Left renal pelvis (tissue), 4 donors: ENCODE data around the gene SRSF2. TPM values are rescaled to one million over a fixed set of nuclear protein-coding genes. Genes with fewer than 3 reads are reported as not detected.
"Not testable (repeated sequence)": the region's sequence is repeated elsewhere in the genome, so short reads cannot be mapped to it uniquely, and the experiment has no call there.

Experiments
- DNase-seq, 4 donors: peaks; one replicate each; pipeline ENCODE4 v3.0.0-alpha.2; 2013; ENCODE audit warnings: low read depth in 4 of 4, low spot score in 3 of 4
- polyA plus RNA-seq, 4 donors: library from polyadenylated mRNA; unstranded; fragments of 120-200 nt; gene quantifications; one replicate each; pipeline ENCODE4 v1.2.1, GENCODE V29; 2013; ENCODE audit not compliant: insufficient read length in 4 of 4

The SRSF2 gene
- polyA plus RNA-seq, 4 donors = 324 to 465 (median 393) TPM

- not testable (repeated sequence) for DNase-seq
Observed at GRCh38 chr17:76722977-76723376, 14.2 kb downstream of the SRSF2 start.

- DNase-seq = no peak
Observed at GRCh38 chr17:76722279-76722678, 14.9 kb downstream of the SRSF2 start.

GRCh38 chr17:76721463-76721862 lies 15.7 kb downstream of the SRSF2 start:
- no peak for DNase-seq

GRCh38 chr17:76720941-76721340 lies 16.2 kb downstream of the SRSF2 start:
- no peak for DNase-seq

GRCh38 chr17:76720211-76720610 lies 16.9 kb downstream of the SRSF2 start:
- no peak for DNase-seq

- no peak for DNase-seq
Observed at GRCh38 chr17:76718516-76718915, 18.6 kb downstream of the SRSF2 start.

GRCh38 chr17:76716839-76717215 lies 20.3 kb downstream of the SRSF2 start:
- no peak for DNase-seq

- DNase-seq = no peak
Observed at GRCh38 chr17:76716146-76716838, 20.8 kb downstream of the SRSF2 start.

GRCh38 chr17:76715496-76715830 lies 21.7 kb downstream of the SRSF2 start:
- DNase-seq = no peak

GRCh38 chr17:76714822-76715495 lies 22.2 kb downstream of the SRSF2 start:
- DNase-seq = no peak

GRCh38 chr17:76714336-76714735 lies 22.8 kb downstream of the SRSF2 start:
- no peak for DNase-seq

- DNase-seq = no peak
Observed at GRCh38 chr17:76713765-76714164, 23.4 kb downstream of the SRSF2 start.

- DNase-seq = not testable (repeated sequence)
Observed at GRCh38 chr17:76712321-76712720, 24.8 kb downstream of the SRSF2 start.

- DNase-seq = no peak
Observed at GRCh38 chr17:76710863-76711611, 26.1 kb downstream of the SRSF2 start, which contains the start of gene MXRA7. Gene MXRA7 (minus strand): TSS chr17:76710965. CDS start chr17:76710946, 19 bp downstream.

- DNase-seq = not testable (repeated sequence)
Observed at GRCh38 chr17:76709951-76710862, 26.9 kb downstream of the SRSF2 start.

- no peak for DNase-seq
Observed at GRCh38 chr17:76709077-76709950, 27.8 kb downstream of the SRSF2 start.

GRCh38 chr17:76707985-76708807 lies 28.9 kb downstream of the SRSF2 start:
- DNase-seq = no peak

GRCh38 chr17:76706817-76707216 lies 30.3 kb downstream of the SRSF2 start:
- no peak for DNase-seq

GRCh38 chr17:76704805-76705204 lies 32.3 kb downstream of the SRSF2 start:
- no peak for DNase-seq
